OCI-LY1 (cell line): Measurements from ENCODE around the gene SMC4.

Experiments used
- H2AFZ ChIP-seq: fragments of 200-600 bp; sonication (generic), shearing (Covaris generic); 2 replicates; pipeline ENCODE4 v1.6.0; 2014; ENCODE audit warnings: antibody characterized with exemption, mild to moderate bottlenecking, low read length
- H3F3A ChIP-seq: fragments of 200-600 bp; sonication (generic), shearing (Covaris generic); 2 replicates; pipeline ENCODE4 v1.6.0; 2014; ENCODE audit warnings: mild to moderate bottlenecking, antibody characterized with exemption, low read length, moderate library complexity; ENCODE audit not compliant: insufficient read depth
- H3K27ac ChIP-seq: fragments of 200-600 bp; sonication (generic); 2 replicates; pipeline ENCODE4 v1.5.1; 2014; ENCODE audit warnings: low read length, mixed run types, mild to moderate bottlenecking, low read depth; ENCODE audit not compliant: poor library complexity, severe bottlenecking
- H3K27me3 ChIP-seq: fragments of 200-600 bp; sonication (generic); 2 replicates; pipeline ENCODE4 v1.6.0; 2014; ENCODE audit warnings: antibody characterized with exemption, mild to moderate bottlenecking, low read length, moderate library complexity; ENCODE audit not compliant: insufficient read depth
- H3K36me3 ChIP-seq: fragments of 200-600 bp; sonication (generic); 2 replicates; pipeline ENCODE4 v1.6.1; 2014; ENCODE audit warnings: mild to moderate bottlenecking, antibody characterized with exemption, low read length, moderate library complexity, mixed read lengths; ENCODE audit not compliant: insufficient read depth
- H3K4me1 ChIP-seq: fragments of 200-600 bp; sonication (generic); 2 replicates; pipeline ENCODE4 v1.5.1; 2014; ENCODE audit warnings: mild to moderate bottlenecking, low read length, moderate library complexity; ENCODE audit not compliant: insufficient read depth, severe bottlenecking
- H3K4me2 ChIP-seq: fragments of 200-600 bp; sonication (generic), shearing (Covaris generic); 2 replicates; pipeline ENCODE4 v1.6.1; 2014; ENCODE audit warnings: low read length
- H3K4me3 ChIP-seq: fragments of 200-600 bp; sonication (generic); 2 replicates; pipeline ENCODE4 v1.5.1; 2014; ENCODE audit warnings: low read length, low read depth, mild to moderate bottlenecking, mixed read lengths; ENCODE audit not compliant: poor library complexity, severe bottlenecking
- H3K79me2 ChIP-seq: fragments of 200-600 bp; shearing (Covaris generic); 2 replicates; pipeline ENCODE4 v1.6.1; 2016; ENCODE audit warnings: mixed run types, low read length, mixed read lengths; ENCODE audit not compliant: insufficient read depth
- H3K9ac ChIP-seq: fragments of 200-600 bp; sonication (generic), shearing (Covaris generic); 2 replicates; pipeline ENCODE4 v1.6.1; 2014; ENCODE audit warnings: mild to moderate bottlenecking, low read length, mixed read lengths
- H3K9me2 ChIP-seq: fragments of 200-600 bp; sonication (generic), shearing (Covaris generic); 2 replicates; pipeline ENCODE4 v1.6.1; 2014; ENCODE audit warnings: low read depth, mild to moderate bottlenecking, low read length, mixed read lengths
- H3K9me3 ChIP-seq: fragments of 200-600 bp; shearing (Covaris generic); 2 replicates; pipeline ENCODE4 v1.6.1; 2014; ENCODE audit warnings: low read length, mixed read lengths
- H4K20me1 ChIP-seq: fragments of 200-600 bp; sonication (generic), shearing (Covaris generic); 2 replicates; pipeline ENCODE4 v1.6.0; 2016; ENCODE audit warnings: mild to moderate bottlenecking, low read length; ENCODE audit not compliant: insufficient read depth
- EZH2 ChIP-seq: fragments of 200-600 bp; sonication (generic), shearing (Covaris generic); IDR thresholded peaks from 2 replicates; pipeline ENCODE4 v1.8.0; 2017; ENCODE audit warnings: borderline replicate concordance, mixed run types, mild to moderate bottlenecking, antibody characterized with exemption, low read length, moderate library complexity, mixed read lengths
- TF ChIP-seq, protein P1 (sequence below): fragments of 200-600 bp; sonication (generic), shearing (Covaris generic); IDR thresholded peaks from 2 replicates; pipeline ENCODE4 v1.5.1; 2017; ENCODE audit warnings: mild to moderate bottlenecking, antibody characterized with exemption, low read length, moderate library complexity, mixed read lengths

The SMC4 gene

DNA sequence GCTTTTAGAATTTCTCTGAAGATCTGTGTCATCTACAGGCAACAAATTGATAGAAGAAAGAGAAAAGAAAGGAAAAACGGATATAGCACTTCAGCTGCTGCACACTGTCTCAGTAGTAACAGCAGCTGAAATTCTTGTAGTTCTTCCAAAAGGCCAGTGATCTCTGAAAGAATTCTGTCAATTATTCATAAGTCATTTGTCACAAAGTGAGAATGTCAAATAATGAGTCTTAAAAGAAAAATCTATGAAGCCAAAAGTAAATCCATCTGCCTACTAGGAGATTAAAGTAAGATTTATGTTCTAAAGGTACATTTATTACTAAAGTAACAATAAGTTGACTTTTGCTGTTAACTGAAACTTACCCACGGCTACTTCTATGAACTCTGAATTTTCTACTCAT, 25.0 kb upstream of the SMC4 start:
- Histone ChIP-seq H4K20me1 (no peaks in the 10 kb centered on the region), H3F3A (no peaks in the 10 kb centered on the region), H2AFZ (no peak overlapping the region), H3K4me1 (peaks cover 13% of the 10 kb centered on the region), H3K4me2 (no peak overlapping the region), H3K9me3 (no peaks in the 10 kb centered on the region), H3K79me2 (no peaks in the 10 kb centered on the region), H3K27ac (no peak overlapping the region), H3K36me3 (peaks cover 42% of the 10 kb centered on the region), H3K9ac (no peak overlapping the region), H3K4me3 (no peak overlapping the region), H3K27me3 (no peaks in the 10 kb centered on the region), H3K9me2 (no peaks in the 10 kb centered on the region)
- TF ChIP-seq, protein P1, sequence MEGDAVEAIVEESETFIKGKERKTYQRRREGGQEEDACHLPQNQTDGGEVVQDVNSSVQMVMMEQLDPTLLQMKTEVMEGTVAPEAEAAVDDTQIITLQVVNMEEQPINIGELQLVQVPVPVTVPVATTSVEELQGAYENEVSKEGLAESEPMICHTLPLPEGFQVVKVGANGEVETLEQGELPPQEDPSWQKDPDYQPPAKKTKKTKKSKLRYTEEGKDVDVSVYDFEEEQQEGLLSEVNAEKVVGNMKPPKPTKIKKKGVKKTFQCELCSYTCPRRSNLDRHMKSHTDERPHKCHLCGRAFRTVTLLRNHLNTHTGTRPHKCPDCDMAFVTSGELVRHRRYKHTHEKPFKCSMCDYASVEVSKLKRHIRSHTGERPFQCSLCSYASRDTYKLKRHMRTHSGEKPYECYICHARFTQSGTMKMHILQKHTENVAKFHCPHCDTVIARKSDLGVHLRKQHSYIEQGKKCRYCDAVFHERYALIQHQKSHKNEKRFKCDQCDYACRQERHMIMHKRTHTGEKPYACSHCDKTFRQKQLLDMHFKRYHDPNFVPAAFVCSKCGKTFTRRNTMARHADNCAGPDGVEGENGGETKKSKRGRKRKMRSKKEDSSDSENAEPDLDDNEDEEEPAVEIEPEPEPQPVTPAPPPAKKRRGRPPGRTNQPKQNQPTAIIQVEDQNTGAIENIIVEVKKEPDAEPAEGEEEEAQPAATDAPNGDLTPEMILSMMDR: no peak
- no peak for TF ChIP-seq EZH2

DNA sequence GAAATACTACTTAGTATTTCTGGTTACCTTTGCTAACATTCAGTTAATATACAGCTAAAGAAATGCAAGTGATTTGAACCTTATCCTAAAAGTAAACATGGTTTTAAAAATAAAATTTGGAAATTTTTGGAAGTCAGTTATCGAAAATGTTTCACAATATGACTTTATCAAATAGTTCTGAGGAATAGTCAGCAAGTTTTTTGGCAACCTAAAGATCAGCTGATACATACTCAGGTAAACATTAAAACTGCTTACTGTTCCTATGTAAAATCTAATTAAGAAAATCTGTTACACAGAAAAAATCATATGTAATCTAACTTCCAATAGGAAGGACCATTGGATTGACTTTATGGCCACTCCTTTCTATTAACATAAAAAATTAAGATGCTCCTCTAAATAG, 24.5 kb upstream of the SMC4 start:
- H3F3A ChIP-seq: no peaks in the 10 kb centered on the region
- no peak overlapping the region for H2AFZ ChIP-seq
- no peaks in the 10 kb centered on the region for H3K9me3 ChIP-seq
- H3K36me3 ChIP-seq: peaks cover 46% of the 10 kb centered on the region
- no peaks in the 10 kb centered on the region for H3K9me2 ChIP-seq
- H3K4me2 ChIP-seq: no peak overlapping the region
- H3K4me3 ChIP-seq: no peak overlapping the region
- H3K27ac ChIP-seq: no peak overlapping the region
- H4K20me1 ChIP-seq: no peaks in the 10 kb centered on the region
- no peaks in the 10 kb centered on the region for H3K79me2 ChIP-seq
- H3K9ac ChIP-seq: no peak overlapping the region
- TF ChIP-seq, protein P1: no peak
- no peak for TF ChIP-seq EZH2
- no peaks in the 10 kb centered on the region for H3K27me3 ChIP-seq
- H3K4me1 ChIP-seq: peaks cover 9% of the 10 kb centered on the region

DNA sequence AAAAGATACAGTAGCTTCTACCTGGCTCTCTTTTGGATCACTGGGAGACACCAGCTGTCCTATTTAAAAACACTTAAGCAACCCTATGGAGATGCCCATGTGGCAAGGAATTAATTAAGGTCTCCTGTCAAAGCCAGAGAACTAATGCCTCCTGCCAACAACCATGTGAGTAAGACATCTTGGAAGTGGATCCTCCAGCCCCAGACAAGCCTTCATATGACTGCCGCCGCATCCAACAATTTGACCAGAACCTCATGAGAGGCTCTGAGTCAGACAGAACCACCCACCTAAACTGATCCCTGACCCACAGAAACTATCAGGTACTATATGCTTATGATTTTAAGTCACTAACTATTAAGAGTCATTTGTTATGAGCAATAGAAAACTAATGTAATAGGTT, 22.8 kb upstream of the SMC4 start:
- H3K9me3 ChIP-seq: no peaks in the 10 kb centered on the region
- H2AFZ ChIP-seq: no peak overlapping the region
- H3K36me3 ChIP-seq: peaks cover 55% of the 10 kb centered on the region
- H3K27ac ChIP-seq: no peak overlapping the region
- no peaks in the 10 kb centered on the region for H3F3A ChIP-seq
- no peaks in the 10 kb centered on the region for H4K20me1 ChIP-seq
- no peaks in the 10 kb centered on the region for H3K27me3 ChIP-seq
- no peak overlapping the region for H3K4me2 ChIP-seq
- no peak overlapping the region for H3K9ac ChIP-seq
- TF ChIP-seq, protein P1: no peak
- TF ChIP-seq EZH2: no peak
- H3K9me2 ChIP-seq: no peaks in the 10 kb centered on the region
- no peaks in the 10 kb centered on the region for H3K4me1 ChIP-seq
- no peak overlapping the region for H3K4me3 ChIP-seq
- H3K79me2 ChIP-seq: no peaks in the 10 kb centered on the region
